Measurements from ENCODE around the gene ITGA2B.

The ITGA2B gene

GRCh38 chr17:44424828-44425461, 35.5 kb upstream of the ITGA2B start:
- no peak for TF ChIP-seq TEAD4 (IDR thresholded peaks at IDR 0.05)

- TF ChIP-seq TCF12 (IDR thresholded peaks at IDR 0.05; ENCODE audit: low read depth) (no peak), MAX (IDR thresholded peaks at IDR 0.05) (no peak), EGR1 (IDR thresholded peaks at IDR 0.05) (no peak), REST (IDR thresholded peaks at IDR 0.05; ENCODE audit: low read depth) (no peak), USF1 (IDR thresholded peaks at IDR 0.05) (no peak), ZBTB7A (IDR thresholded peaks at IDR 0.05; ENCODE audit: low read depth) (no peak), CEBPB (IDR thresholded peaks at IDR 0.05) (no peak), NFIC (IDR thresholded peaks at IDR 0.05) (no peak), TEAD4 (IDR thresholded peaks at IDR 0.05) (no peak), TAF1 (IDR thresholded peaks at IDR 0.05; ENCODE audit: low read depth) (no peak)
Observed at GRCh38 chr17:44417553-44417952, 28.1 kb upstream of the ITGA2B start.

- TF ChIP-seq CEBPB (IDR thresholded peaks at IDR 0.05) (no peak), TAF1 (IDR thresholded peaks at IDR 0.05; ENCODE audit: low read depth) (no peak), CREB1 (IDR thresholded peaks at IDR 0.05; ENCODE audit: low read depth) (no peak)
Observed at GRCh38 chr17:44416558-44417289, 27.3 kb upstream of the ITGA2B start.

- TF ChIP-seq MAX (IDR thresholded peaks at IDR 0.05) (no peak), TAF1 (IDR thresholded peaks at IDR 0.05; ENCODE audit: low read depth) (no peak), CREB1 (IDR thresholded peaks at IDR 0.05; ENCODE audit: low read depth) (no peak), YY1 (IDR thresholded peaks at IDR 0.05; ENCODE audit: low read depth) (no peak), ZBTB7A (IDR thresholded peaks at IDR 0.05; ENCODE audit: low read depth) (no peak), TEAD4 (IDR thresholded peaks at IDR 0.05) (no peak), TCF12 (IDR thresholded peaks at IDR 0.05; ENCODE audit: low read depth) (no peak), EGR1 (IDR thresholded peaks at IDR 0.05) (no peak), NFIC (IDR thresholded peaks at IDR 0.05) (no peak), RAD21 (IDR thresholded peaks at IDR 0.05; ENCODE audit: low read depth) (no peak), REST (IDR thresholded peaks at IDR 0.05; ENCODE audit: low read depth) (no peak), USF1 (IDR thresholded peaks at IDR 0.05) (no peak), CEBPB (IDR thresholded peaks at IDR 0.05) (no peak), EP300 (IDR thresholded peaks at IDR 0.05; ENCODE audit: borderline replicate concordance) (no peak), FOXM1 (IDR thresholded peaks at IDR 0.05; ENCODE audit: borderline replicate concordance, low read depth) (no peak)
Observed at GRCh38 chr17:44414394-44415155, 25.1 kb upstream of the ITGA2B start.

GRCh38 chr17:44409309-44410028, 20.0 kb upstream of the ITGA2B start:
- TF ChIP-seq RAD21 (IDR thresholded peaks at IDR 0.05; ENCODE audit: low read depth), result no peak
- TF ChIP-seq NFIC (IDR thresholded peaks at IDR 0.05), result no peak

- no peak for TF ChIP-seq CREB1 (IDR thresholded peaks at IDR 0.05; ENCODE audit: low read depth)
- TF ChIP-seq NFIC (IDR thresholded peaks at IDR 0.05), result no peak
- TF ChIP-seq MAX (IDR thresholded peaks at IDR 0.05), result no peak
- no peak for TF ChIP-seq ZBTB7A (IDR thresholded peaks at IDR 0.05; ENCODE audit: low read depth)
- TF ChIP-seq CEBPB (IDR thresholded peaks at IDR 0.05), result no peak
- no peak for TF ChIP-seq USF1 (IDR thresholded peaks at IDR 0.05)
- TF ChIP-seq TEAD4 (IDR thresholded peaks at IDR 0.05), result no peak
- no peak for TF ChIP-seq TAF1 (IDR thresholded peaks at IDR 0.05; ENCODE audit: low read depth)
Observed at GRCh38 chr17:44408786-44409185, 19.3 kb upstream of the ITGA2B start.
